BLaER1 treated with 17β-estradiol and CSF1 and Interleukin-3, amounts not matched to agents 10 nM and 100 nM (cell line): ENCODE data around the gene TARM1.

ENCODE experiments used
- H3K27ac ChIP-seq, 11 experiments: shearing (Covaris generic); formaldehyde crosslinking; 2 replicates each; pipeline ENCODE4 v1.8.1; 2022
- H3K27me3 ChIP-seq, 11 experiments: shearing (Covaris generic); formaldehyde crosslinking; 2 replicates each; pipeline ENCODE4 v1.8.1; 2022
- H3K36me3 ChIP-seq, 11 experiments: shearing (Covaris generic); formaldehyde crosslinking; 2 replicates each; pipeline ENCODE4 v1.8.1; 2022
- H3K4me1 ChIP-seq, 10 experiments: shearing (Covaris generic); formaldehyde crosslinking; 2 replicates each; pipeline ENCODE4 v1.8.1; 2022
- H3K4me2 ChIP-seq, 11 experiments: shearing (Covaris generic); formaldehyde crosslinking; 2 replicates each; pipeline ENCODE4 v1.8.1; 2022
- H3K4me3 ChIP-seq, 10 experiments: shearing (Covaris generic); formaldehyde crosslinking; 2 replicates each; pipeline ENCODE4 v1.8.1; 2022
- H3K9ac ChIP-seq, 11 experiments: shearing (Covaris generic); formaldehyde crosslinking; 2 replicates each; pipeline ENCODE4 v1.8.1; 2022
- H3K9me3 ChIP-seq, 11 experiments: shearing (Covaris generic); formaldehyde crosslinking; replicated peaks in 1 of 11; 2 replicates each; pipeline ENCODE4 v1.8.1; 2022
- H4K20me1 ChIP-seq, 11 experiments: shearing (Covaris generic); formaldehyde crosslinking; 2 replicates each; pipeline ENCODE4 v1.8.1; 2022
- Cebpa-rat ChIP-seq, 11 experiments: shearing (Covaris generic); IDR thresholded peaks; 2 replicates each; pipeline ENCODE4 v1.8.1; 2022

The TARM1 gene

DNA sequence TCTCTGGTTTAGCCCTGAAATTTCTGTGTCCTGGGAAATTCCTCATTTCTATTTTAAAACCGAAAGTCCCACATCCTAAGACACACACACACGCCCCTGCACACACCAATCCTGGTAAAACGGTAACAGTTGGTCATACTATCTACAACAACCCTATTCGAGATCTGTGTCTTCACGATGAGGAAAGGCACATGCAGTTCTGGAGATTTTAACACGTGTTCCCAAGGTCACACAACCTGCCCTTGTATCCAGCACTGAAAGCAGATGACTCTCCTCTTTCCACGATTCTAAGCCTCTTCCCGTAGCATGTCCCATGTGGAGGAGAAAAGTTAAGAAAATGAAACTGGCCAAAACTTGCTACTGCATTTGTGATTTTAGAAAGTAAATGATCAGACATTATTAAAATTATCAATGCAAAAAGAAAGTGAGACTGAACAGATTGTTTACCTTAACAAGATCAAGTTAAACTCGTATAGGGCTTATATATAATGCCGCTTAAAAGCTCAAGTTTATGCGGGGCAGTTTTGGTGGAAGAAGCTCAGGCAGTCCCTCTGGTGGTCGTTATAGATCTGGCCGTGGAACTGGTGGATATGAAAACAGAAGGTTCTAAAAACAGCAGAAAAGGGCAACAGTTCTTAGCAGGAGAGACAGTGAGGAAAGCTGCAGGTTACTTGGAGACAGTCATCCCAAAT is 50.1 kb downstream of the TARM1 start:
- Histone ChIP-seq H3K9me3 (peaks cover 0 to 18% (median 8%) of the 10 kb centered on the region in 11 experiments; a peak in 16 of 22 replicates), H4K20me1 (no peaks in the 10 kb centered on the region), H3K4me1 (peaks cover 24 to 48% (median 32%) of the 10 kb centered on the region in 10 experiments), H3K27me3 (no peaks in the 10 kb centered on the region), H3K4me3 (no peak overlapping the region), H3K27ac (no peak overlapping the region), H3K4me2 (peak overlapping the region in 6 of 11 experiments; percentile 1 to 47 (median 8); a peak in 4 of 22 replicates), H3K9ac (peak overlapping the region in 1 of 11 experiments; percentile 22; a peak in 2 of 22 replicates), H3K36me3 (no peaks in the 10 kb centered on the region)
- TF ChIP-seq Cebpa-rat (IDR thresholded peaks at IDR 0.05) = no peak

DNA sequence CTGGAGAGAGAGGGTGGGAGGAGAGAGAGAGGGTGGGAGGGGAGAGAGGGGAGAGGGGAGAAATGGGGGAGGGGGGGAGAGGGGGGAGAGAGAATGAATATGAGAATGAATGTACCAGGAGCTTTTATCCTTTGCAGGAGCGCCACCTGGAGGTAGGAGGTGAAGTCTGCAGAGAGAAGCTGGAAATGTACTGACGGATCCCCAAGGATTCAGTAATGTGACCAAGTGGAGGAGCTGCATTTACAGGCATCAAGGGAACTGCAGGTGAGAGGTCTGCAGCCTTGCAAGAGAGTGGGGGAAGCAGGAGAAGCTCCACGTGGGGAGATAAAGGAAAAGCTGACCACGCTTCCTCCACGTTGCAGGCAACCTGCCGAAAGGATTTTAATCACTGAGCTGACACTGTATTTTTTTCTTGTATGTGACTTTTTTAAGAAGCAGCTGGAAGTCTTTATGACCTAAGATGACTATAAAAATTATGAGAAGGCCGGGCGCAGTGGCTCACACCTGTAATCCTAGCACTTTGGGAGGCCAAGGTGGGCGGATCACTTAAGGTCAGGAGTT is 51.2 kb downstream of the TARM1 start:
- no peaks in the 10 kb centered on the region for H4K20me1 ChIP-seq
- peaks cover 35 to 59% (median 43%) of the 10 kb centered on the region in 10 experiments for H3K4me1 ChIP-seq
- H3K36me3 ChIP-seq = no peaks in the 10 kb centered on the region
- TF ChIP-seq Cebpa-rat (IDR thresholded peaks at IDR 0.05) = no peak
- H3K4me3 ChIP-seq = no peak overlapping the region
- H3K27me3 ChIP-seq = no peaks in the 10 kb centered on the region
- H3K9me3 ChIP-seq = peaks cover 0 to 7% (median 0%) of the 10 kb centered on the region in 11 experiments; a peak in 3 of 22 replicates
- peak overlapping the region in 2 of 11 experiments; percentile 9 to 36; a peak in 2 of 22 replicates for H3K4me2 ChIP-seq
- 0 out of 22 replicates have a peak overlapping the region, but pooled peaks of 1 of the 11 experiments have one; percentile 56 for H3K27ac ChIP-seq
- H3K9ac ChIP-seq = no peak overlapping the region

DNA sequence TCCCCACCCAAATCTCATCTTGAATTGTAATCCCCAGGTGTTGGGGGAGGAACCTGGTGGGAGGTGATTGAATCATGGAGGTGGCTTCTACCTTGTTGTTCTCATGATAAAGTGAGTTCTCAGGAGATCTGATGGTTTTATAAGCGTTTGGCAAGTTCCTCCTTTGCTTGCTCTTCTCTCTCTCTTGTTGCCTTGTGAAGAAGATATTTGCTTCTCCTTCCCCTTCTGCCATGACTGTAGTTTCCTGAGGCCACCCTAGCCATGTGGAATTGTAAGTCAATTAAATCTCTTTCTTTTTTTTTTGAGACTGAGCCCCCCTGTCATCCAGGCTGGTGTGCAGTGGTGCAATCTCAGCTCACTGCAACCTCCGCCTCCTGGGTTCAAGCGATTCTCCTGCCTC is 51.9 kb downstream of the TARM1 start:
- H3K4me2 ChIP-seq = peak overlapping the region in 7 of 11 experiments; percentile 7 to 76 (median 32); a peak in 12 of 22 replicates
- peak overlapping the region in 7 of 11 experiments; percentile 1 to 56 (median 18); a peak in 7 of 22 replicates for H3K27ac ChIP-seq
- H3K4me3 ChIP-seq = no peak overlapping the region
- H3K36me3 ChIP-seq = no peaks in the 10 kb centered on the region
- no peak overlapping the region; a peak in 1 of 22 replicates for H3K9ac ChIP-seq
- H4K20me1 ChIP-seq = no peaks in the 10 kb centered on the region
- H3K27me3 ChIP-seq = no peaks in the 10 kb centered on the region
- H3K4me1 ChIP-seq = peaks cover 42 to 66% (median 50%) of the 10 kb centered on the region in 10 experiments
- no peak for TF ChIP-seq Cebpa-rat (IDR thresholded peaks at IDR 0.05)
- H3K9me3 ChIP-seq = peaks cover 0 to under 1% (median 0%) of the 10 kb centered on the region in 11 experiments; a peak in 1 of 22 replicates

DNA sequence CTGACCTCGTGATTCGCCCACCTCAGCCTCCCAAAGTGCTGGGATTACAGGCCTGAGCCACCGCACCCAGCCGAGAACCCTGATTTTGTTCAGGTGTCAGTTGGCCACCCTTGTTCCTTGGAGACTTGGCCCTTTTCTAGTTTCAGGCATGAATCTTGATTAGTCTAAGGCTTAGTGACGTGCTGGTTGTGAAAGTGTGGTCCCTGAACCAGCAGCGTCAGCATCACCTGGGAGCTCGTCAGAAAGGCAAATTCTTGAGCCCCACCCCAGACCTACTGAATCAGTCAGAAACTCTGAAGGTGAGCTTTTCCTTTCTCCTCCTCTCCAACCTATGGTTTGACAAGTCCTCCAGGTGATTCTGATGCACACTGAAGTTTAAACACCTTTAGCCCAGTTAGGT is 54.5 kb downstream of the TARM1 start:
- Histone ChIP-seq H3K36me3 (no peaks in the 10 kb centered on the region), H4K20me1 (no peaks in the 10 kb centered on the region), H3K27me3 (no peaks in the 10 kb centered on the region), H3K27ac (peak overlapping the region in 1 of 11 experiments; percentile 2; a peak in 1 of 22 replicates), H3K4me1 (peaks cover 63 to 91% (median 76%) of the 10 kb centered on the region in 10 experiments), H3K9ac (no peak overlapping the region; a peak in 1 of 22 replicates), H3K4me2 (peak overlapping the region in 8 of 11 experiments; percentile 14 to 90 (median 83); a peak in 12 of 22 replicates), H3K9me3 (no peaks in the 10 kb centered on the region), H3K4me3 (no peak overlapping the region)
- TF ChIP-seq Cebpa-rat (IDR thresholded peaks at IDR 0.05) = no peak

DNA sequence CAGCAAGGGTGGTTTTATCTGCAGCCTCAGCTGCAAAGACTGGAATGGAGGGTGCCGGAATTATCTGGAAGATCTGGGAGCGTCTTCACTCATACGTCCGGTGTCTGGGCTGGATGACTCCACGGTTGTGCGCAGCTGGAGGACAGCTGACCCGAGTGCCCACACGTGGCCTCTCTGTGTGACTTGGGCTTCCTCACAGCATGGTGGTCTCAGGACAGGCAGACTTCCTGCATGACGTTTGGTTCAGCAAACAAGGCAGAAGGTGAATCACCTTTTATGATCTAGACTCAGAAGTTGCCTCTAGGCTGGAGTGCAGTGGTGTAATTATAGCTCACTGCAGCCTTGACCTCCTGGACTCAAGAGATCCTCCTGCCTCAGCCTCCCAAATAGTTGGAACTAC is 56.5 kb downstream of the TARM1 start:
- Histone ChIP-seq H3K27ac (peak overlapping the region in 9 of 11 experiments; percentile 55 to 98 (median 84); a peak in 18 of 22 replicates), H3K4me1 (peaks cover 62 to 94% (median 82%) of the 10 kb centered on the region in 10 experiments), H3K9ac (peak overlapping the region in 8 of 11 experiments; percentile 47 to 82 (median 73); a peak in 10 of 22 replicates), H3K9me3 (peaks cover 0 to 5% (median 0%) of the 10 kb centered on the region in 11 experiments; a peak in 2 of 22 replicates), H4K20me1 (no peaks in the 10 kb centered on the region), H3K27me3 (no peaks in the 10 kb centered on the region), H3K4me2 (peak overlapping the region; percentile 67 to 96 (median 88); a peak in 21 of 22 replicates), H3K4me3 (peak overlapping the region in 3 of 10 experiments; percentile 17 to 54 (median 49); a peak in 4 of 20 replicates), H3K36me3 (no peaks in the 10 kb centered on the region)
- TF ChIP-seq Cebpa-rat (IDR thresholded peaks at IDR 0.05) = no peak

DNA sequence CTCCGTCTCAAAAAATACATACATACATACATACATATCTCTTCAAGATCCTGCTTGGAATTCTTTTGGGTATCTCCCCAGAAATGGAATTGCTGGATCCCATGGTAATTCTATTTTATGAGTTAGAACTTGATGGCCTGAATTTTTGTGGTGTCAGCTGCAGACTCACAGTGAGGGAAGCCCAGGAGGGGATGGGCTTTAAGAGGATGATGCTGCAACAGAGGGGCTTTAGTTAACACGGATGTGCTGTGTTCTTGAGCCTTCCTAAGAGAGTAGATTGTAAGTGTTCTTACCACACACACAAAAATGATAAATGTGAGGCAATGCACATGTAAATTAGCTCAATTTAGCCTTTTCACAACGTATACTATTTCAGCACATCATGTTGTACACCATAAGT is 58.0 kb downstream of the TARM1 start:
- peak overlapping the region in 10 of 11 experiments; percentile 1 to 82 (median 71); a peak in 19 of 22 replicates for H3K9ac ChIP-seq
- H3K27ac ChIP-seq = peak overlapping the region; percentile 11 to 98 (median 84); a peak in 20 of 22 replicates
- H3K27me3 ChIP-seq = no peaks in the 10 kb centered on the region
- peaks cover 0 to 5% (median 0%) of the 10 kb centered on the region in 11 experiments; a peak in 2 of 22 replicates for H3K9me3 ChIP-seq
- no peaks in the 10 kb centered on the region for H3K36me3 ChIP-seq
- peak overlapping the region in 6 of 10 experiments; percentile 25 to 54 (median 36); a peak in 6 of 20 replicates for H3K4me3 ChIP-seq
- no peaks in the 10 kb centered on the region for H4K20me1 ChIP-seq
- H3K4me2 ChIP-seq = peak overlapping the region; percentile 67 to 96 (median 88)
- no peak for TF ChIP-seq Cebpa-rat (IDR thresholded peaks at IDR 0.05)
- peaks cover 58 to 94% (median 87%) of the 10 kb centered on the region in 10 experiments for H3K4me1 ChIP-seq

DNA sequence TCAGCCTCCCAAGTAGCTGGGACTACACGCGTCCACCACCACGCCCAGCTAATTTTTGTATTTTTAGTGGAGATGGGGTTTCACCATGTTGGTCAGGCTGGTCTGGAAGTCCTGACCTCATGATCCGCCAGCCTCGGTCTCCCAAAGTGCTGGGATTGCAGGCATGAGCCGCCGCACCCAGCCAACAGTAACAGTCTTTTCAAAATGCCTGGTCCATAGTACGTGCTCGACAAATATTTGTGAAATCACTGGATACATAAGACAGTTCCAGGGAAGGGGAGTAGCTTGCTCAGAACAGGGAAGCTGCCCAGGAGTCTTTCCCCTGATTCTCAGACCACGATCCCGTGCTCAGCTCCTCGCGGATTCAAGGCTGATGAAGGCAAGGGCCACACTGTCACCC is 59.2 kb downstream of the TARM1 start:
- Histone ChIP-seq H3K9me3 (peaks cover 4 to 15% (median 10%) of the 10 kb centered on the region in 11 experiments; a peak in 17 of 22 replicates), H3K27me3 (no peaks in the 10 kb centered on the region), H3K4me3 (no peak overlapping the region), H3K9ac (peak overlapping the region in 6 of 11 experiments; percentile 63 to 82 (median 74); a peak in 7 of 22 replicates), H3K4me2 (peak overlapping the region in 9 of 11 experiments; percentile 67 to 96 (median 88); a peak in 16 of 22 replicates), H3K27ac (peak overlapping the region in 10 of 11 experiments; percentile 55 to 98 (median 87); a peak in 20 of 22 replicates), H3K4me1 (peaks cover 55 to 100% (median 95%) of the 10 kb centered on the region in 10 experiments), H4K20me1 (no peaks in the 10 kb centered on the region), H3K36me3 (no peaks in the 10 kb centered on the region)
- TF ChIP-seq Cebpa-rat (IDR thresholded peaks at IDR 0.05) = no peak

DNA sequence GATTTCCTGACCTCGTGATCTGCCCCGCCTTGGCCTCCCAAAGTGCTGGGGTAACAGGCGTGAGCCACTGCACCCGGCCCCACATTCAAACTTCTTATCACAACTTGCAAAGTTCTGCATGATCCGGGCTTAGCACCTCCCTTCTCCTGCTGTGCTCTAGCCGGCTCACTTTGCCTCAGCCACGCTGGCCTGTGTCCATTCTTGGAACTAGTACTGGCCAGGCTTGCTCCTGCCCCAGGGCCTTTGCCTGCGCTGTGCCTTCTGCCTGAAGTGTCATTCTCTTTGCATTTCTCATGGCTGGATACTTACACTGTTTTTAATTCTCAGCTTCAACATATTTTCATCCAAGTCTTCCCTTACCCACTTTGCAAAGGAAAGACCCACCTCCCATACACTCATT is 59.8 kb downstream of the TARM1 start:
- H3K27ac ChIP-seq = peak overlapping the region in 10 of 11 experiments; percentile 26 to 98 (median 87); a peak in 20 of 22 replicates
- peak overlapping the region in 8 of 11 experiments; percentile 25 to 90 (median 86); a peak in 14 of 22 replicates for H3K4me2 ChIP-seq
- H3K4me3 ChIP-seq = no peak overlapping the region
- no peaks in the 10 kb centered on the region for H3K36me3 ChIP-seq
- peaks cover 50 to 99% (median 93%) of the 10 kb centered on the region in 10 experiments for H3K4me1 ChIP-seq
- TF ChIP-seq Cebpa-rat (IDR thresholded peaks at IDR 0.05) = no peak
- H3K9ac ChIP-seq = peak overlapping the region in 4 of 11 experiments; percentile 72 to 82 (median 78); a peak in 6 of 22 replicates
- peaks cover 4 to 19% (median 14%) of the 10 kb centered on the region in 11 experiments; a peak in 18 of 22 replicates for H3K9me3 ChIP-seq
- no peaks in the 10 kb centered on the region for H4K20me1 ChIP-seq
- no peaks in the 10 kb centered on the region for H3K27me3 ChIP-seq
